Epithelial cell of proximal tubule (primary cell): Measurements from ENCODE around the gene E2F1. TPM values are rescaled to one million over a fixed set of nuclear protein-coding genes. Genes with fewer than 3 reads are reported as not detected.
"Not testable (repeated sequence)": the region's sequence is repeated elsewhere in the genome, so short reads cannot be mapped to it uniquely, and the experiment has no call there.

Experiments used
- DNase-seq: peaks from one replicate; pipeline ENCODE4 v3.0.0-alpha.2; 2011; ENCODE audit warnings: low read depth
- H3K4me3 ChIP-seq: 2 replicates; pipeline ENCODE4 v1.5.1; 2011; ENCODE audit warnings: low read depth, mild to moderate bottlenecking, low read length
- CTCF ChIP-seq: conservative IDR thresholded peaks from 2 replicates; pipeline ENCODE4 v1.5.1; 2012; ENCODE audit warnings: low read depth, mild to moderate bottlenecking, low read length
- total RNA-seq: library from RNA; depleted of rRNA; stranded (reverse); fragments of >200 nt; gene quantifications from 2 replicates; pipeline ENCODE4 v1.2.3, GENCODE V29; 2015

Gene E2F1
- total RNA-seq, 1 donor from 2014 or later = 17.1 TPM

GRCh38 chr20:33702861-33703260 lies 16.7 kb upstream of the E2F1 start:
- TF ChIP-seq CTCF = no peak

GRCh38 chr20:33701629-33702450 lies 15.7 kb upstream of the E2F1 start:
- no peak for TF ChIP-seq CTCF
- H3K4me3 ChIP-seq = no peak overlapping the region
- no peak for DNase-seq

More at GRCh38 chr20:33702861-33703260, 16.7 kb upstream of the E2F1 start:
- H3K4me3 ChIP-seq = no peak overlapping the region
- DNase-seq = no peak

- DNase-seq, H3K4me3 ChIP-seq: not testable (repeated sequence)
Observed at GRCh38 chr20:33700696-33701441, 14.7 kb upstream of the E2F1 start.

- not testable (repeated sequence) for DNase-seq, H3K4me3 ChIP-seq
Observed at GRCh38 chr20:33698966-33699365, 12.8 kb upstream of the E2F1 start.

GRCh38 chr20:33697129-33697528 lies 10.9 kb upstream of the E2F1 start:
- no peak for TF ChIP-seq CTCF
- no peak for DNase-seq
- no peak overlapping the region for H3K4me3 ChIP-seq

- no peak for TF ChIP-seq CTCF
- DNase-seq = no peak
- no peak overlapping the region for H3K4me3 ChIP-seq
Observed at GRCh38 chr20:33696448-33696847, 10.3 kb upstream of the E2F1 start.

GRCh38 chr20:33694639-33695012 lies 8.4 kb upstream of the E2F1 start:
- no peak for DNase-seq
- H3K4me3 ChIP-seq = no peak overlapping the region
- TF ChIP-seq CTCF = no peak
